ENCODE data around the gene ST6GALNAC3.

GRCh38 chr1:76237211-76237610 is 162.7 kb downstream of the ST6GALNAC3 start:
- no peak for TF ChIP-seq CTCF (IDR thresholded peaks at IDR 0.05)
- TF ChIP-seq POLR2A (IDR thresholded peaks at IDR 0.05): no peak

Measured in heart left ventricle (tissue), 13 donors.